SK-N-SH (cell line): ENCODE results near the gene SYNE2. TPM values are rescaled to one million over a fixed set of nuclear protein-coding genes. Genes with fewer than 3 reads are reported as not detected.

Experiments used
- CTCF ChIA-PET: fragments of 300-600, 350-600 bp; formaldehyde crosslinking; extraction: SDS; loops from one replicate; lab custom pipeline; 2021; lab: Yijun Ruan, JAX
- POLR2A ChIA-PET: fragments of 350-600 bp; sonication (Branson Sonifier 250); formaldehyde crosslinking; extraction: SDS; loops from one replicate; lab custom pipeline; 2020; ENCODE audit warnings: antibody characterized with exemption, inconsistent platforms; lab: Yijun Ruan, JAX
- DNase-seq: peaks from one replicate; pipeline ENCODE4 v3.0.0; 2012
- H2AFZ ChIP-seq: fragments of 200-600 bp; sonication (generic); 2 replicates; pipeline ENCODE4 v1.8.1; 2016; ENCODE audit warnings: antibody characterized with exemption, mild to moderate bottlenecking, low read depth
- H3F3A ChIP-seq: fragments of 200-600 bp; sonication (generic); replicated peaks from 2 replicates; pipeline ENCODE3; 2016; ENCODE audit warnings: antibody characterized with exemption, mild to moderate bottlenecking; ENCODE audit not compliant: insufficient read depth
- H3K27ac ChIP-seq, 2 experiments: fragments of 200-500 bp in 1 of 2; fragments of 200-600 bp in 1 of 2; sonication (Bioruptor generic) in 1 of 2; sonication (generic), shearing (Covaris generic) in 1 of 2; 2 replicates each; pipeline versions ENCODE4 v1.5.1 to v1.6.1; 2014 to 2016; ENCODE audit warnings: low read depth in 2 of 2, inconsistent platforms in 1 of 2, low read length in 1 of 2, mild to moderate bottlenecking in 1 of 2, mixed read lengths in 1 of 2
- H3K27me3 ChIP-seq: fragments of 200-600 bp; sonication (generic), shearing (Covaris generic); 2 replicates; pipeline ENCODE4 v1.6.1; 2016; ENCODE audit warnings: mixed run types; ENCODE audit not compliant: insufficient read depth
- H3K36me3 ChIP-seq, 2 experiments: fragments of 200-500 bp in 1 of 2; fragments of 200-600 bp in 1 of 2; sonication (Bioruptor generic) in 1 of 2; sonication (generic) in 1 of 2; replicated peaks in 1 of 2; 2 replicates each; pipeline versions ENCODE3 to v1.5.1; 2014 to 2016; ENCODE audit warnings: low read length in 1 of 2, mild to moderate bottlenecking in 1 of 2; ENCODE audit not compliant: insufficient read depth in 2 of 2, control insufficient read depth in 1 of 2
- H3K4me1 ChIP-seq, 2 experiments: fragments of 200-500 bp in 1 of 2; fragments of 200-600 bp in 1 of 2; sonication (Bioruptor generic) in 1 of 2; sonication (generic), shearing (Covaris generic) in 1 of 2; 2 replicates each; pipeline versions ENCODE4 v1.5.1 to v1.6.1; 2014 to 2016; ENCODE audit warnings: low read depth in 1 of 2, low read length in 1 of 2, mixed run types in 1 of 2; ENCODE audit not compliant: insufficient read depth in 2 of 2, control insufficient read depth in 1 of 2
- H3K4me2 ChIP-seq: fragments of 200-600 bp; sonication (generic), shearing (Covaris generic); 2 replicates; pipeline ENCODE4 v1.6.1; 2017; ENCODE audit warnings: mixed run types
- H3K4me3 ChIP-seq, 2 experiments: fragments of 200-500 bp in 1 of 2; fragments of 200-600 bp in 1 of 2; sonication (Bioruptor generic) in 1 of 2; sonication (generic), shearing (Covaris generic) in 1 of 2; 2 replicates each; pipeline versions ENCODE4 v1.5.1 to v1.8.1; 2014 to 2016; ENCODE audit warnings: low read depth in 2 of 2, inconsistent platforms in 1 of 2, low read length in 1 of 2, mild to moderate bottlenecking in 1 of 2, mixed read lengths in 1 of 2, moderate library complexity in 1 of 2
- H3K79me2 ChIP-seq: fragments of 200-600 bp; sonication (generic); 2 replicates; pipeline ENCODE4 v1.8.1; 2017; ENCODE audit warnings: mild to moderate bottlenecking; ENCODE audit not compliant: insufficient read depth
- H3K9ac ChIP-seq: fragments of 200-600 bp; sonication (generic); 2 replicates; pipeline ENCODE4 v1.6.1; 2017; ENCODE audit warnings: mixed run types
- H3K9me2 ChIP-seq: fragments of 200-600 bp; sonication (generic); 2 replicates; pipeline ENCODE4 v1.6.1; 2017; ENCODE audit warnings: mixed run types
- H3K9me3 ChIP-seq: fragments of 200-600 bp; sonication (generic); 2 replicates; pipeline ENCODE4 v1.6.1; 2017; ENCODE audit warnings: mixed run types, mild to moderate bottlenecking, moderate library complexity
- H4K20me1 ChIP-seq: fragments of 200-600 bp; sonication (generic); 2 replicates; pipeline ENCODE4 v1.6.1; 2017; ENCODE audit warnings: mild to moderate bottlenecking, mixed run types; ENCODE audit not compliant: insufficient read depth
- CHD2 ChIP-seq: fragments of 150-350 bp; IDR thresholded peaks from 2 replicates; pipeline ENCODE4 v1.6.1; 2018; ENCODE audit warnings: low read length; ENCODE audit not compliant: partially characterized antibody
- ELF1 ChIP-seq: IDR thresholded peaks from 2 replicates; pipeline ENCODE4 v1.4.0; 2012
- EP300 ChIP-seq, 2 experiments: IDR thresholded peaks; 2 replicates each; pipeline versions ENCODE4 v1.4.0 to v1.6.1; 2012; ENCODE audit warnings: borderline replicate concordance in 1 of 2, low read depth in 1 of 2, low read length in 1 of 2
- FOXM1 ChIP-seq: IDR thresholded peaks from 2 replicates; pipeline ENCODE4 v1.4.0; 2012; ENCODE audit warnings: low read depth, mild to moderate bottlenecking
- GATA2 ChIP-seq: sonication (generic); formaldehyde crosslinking; IDR thresholded peaks from 2 replicates; pipeline ENCODE4 v1.5.0; 2020; ENCODE audit warnings: mild to moderate bottlenecking, missing genetic modification reagents
- JUND ChIP-seq: IDR thresholded peaks from 2 replicates; pipeline ENCODE4 v1.4.0; 2012
- MXI1 ChIP-seq: IDR thresholded peaks from 2 replicates; pipeline ENCODE4 v1.6.1; 2012; ENCODE audit warnings: mild to moderate bottlenecking, low read depth, low read length, improper control_type of control experiment
- POLR2AphosphoS5 ChIP-seq: IDR thresholded peaks from 2 replicates; pipeline ENCODE4 v1.6.1; 2012; ENCODE audit warnings: low read depth, low read length
- SMC3 ChIP-seq: IDR thresholded peaks from 2 replicates; pipeline ENCODE4 v1.6.1; 2012; ENCODE audit warnings: low read depth, low read length, improper control_type of control experiment
- USF1 ChIP-seq: IDR thresholded peaks from 2 replicates; pipeline ENCODE4 v1.4.0; 2012; ENCODE audit warnings: low read depth, borderline replicate concordance
- WGBS: methylation state at CpG from one replicate; pipeline ENCODE4 v1.1.6; 2017; ENCODE audit warnings: low lambda C conversion rate; 5-methylcytosine and 5-hydroxymethylcytosine counted together
- polyA plus RNA-seq, 3 experiments: library from polyadenylated mRNA; depleted of rRNA; stranded (reverse); fragments of >200 nt; gene quantifications; 2 replicates each; pipeline ENCODE4 v1.2.3, GENCODE V29; 2012
- TF ChIP-seq, protein P1 (sequence below): fragments of 150-350 bp; IDR thresholded peaks from 2 replicates; pipeline ENCODE4 v1.6.1; 2016; ENCODE audit warnings: mild to moderate bottlenecking, low read depth, low read length
- TF ChIP-seq, protein P2 (sequence below): IDR thresholded peaks from 2 replicates; pipeline ENCODE4; 2012

The SYNE2 gene
- polyA plus RNA-seq, 1 of the 3 experiments (the other 2 are of a cell fraction), result 7.1 TPM

DNA sequence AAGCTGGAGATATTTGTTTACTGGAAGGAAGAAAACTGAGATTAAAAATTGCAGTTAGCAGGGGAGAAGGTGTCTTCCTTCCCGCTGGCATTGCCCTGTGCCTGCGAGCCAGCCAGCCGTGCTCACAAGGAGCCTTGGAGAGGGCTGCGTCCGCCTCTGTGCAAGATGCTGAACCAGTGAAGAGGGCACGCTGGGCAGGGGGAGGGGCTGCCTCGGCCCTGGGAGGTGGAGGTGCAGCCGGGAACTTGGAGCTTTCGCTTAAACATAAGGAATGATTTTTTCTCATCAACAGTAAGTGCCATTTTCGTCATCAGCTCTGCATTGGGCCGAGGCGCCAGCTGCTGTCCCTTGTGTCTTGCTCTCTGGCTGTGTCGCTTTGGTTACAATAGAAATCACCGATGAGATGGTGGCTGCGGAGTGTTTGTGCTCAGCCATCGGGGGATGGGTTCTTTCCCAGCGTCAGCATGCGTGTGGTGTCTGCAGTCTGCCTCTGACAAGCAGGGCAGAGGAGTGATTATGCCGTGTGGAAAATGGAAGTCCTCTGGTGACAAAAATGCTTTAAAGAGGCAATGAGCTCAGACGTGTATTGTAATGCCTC, 344.1 kb downstream of the SYNE2 start:
- peak overlapping the region; percentile 57 to 66 for H3K4me3 ChIP-seq
- TF ChIP-seq JUND (no peak), CHD2 (peak; percentile 45), MXI1 (peak; percentile 97), EP300 (IDR thresholded peaks at IDR 0.05; ENCODE audit: borderline replicate concordance in 1 of 2, low read depth in 1 of 2, low read length in 1 of 2) (0 out of 4 replicates have a peak, but pooled peaks of 1 of the 2 experiments have one; percentile 17), USF1 (no peak), POLR2AphosphoS5 (no peak; the same call in 1 of the 2 replicates), ELF1 (no peak), SMC3 (no peak), GATA2 (CRISPR knock-in tag) (peak; percentile 8; the same call in 1 of the 2 replicates), FOXM1 (no peak)
- TF ChIP-seq, protein P1, sequence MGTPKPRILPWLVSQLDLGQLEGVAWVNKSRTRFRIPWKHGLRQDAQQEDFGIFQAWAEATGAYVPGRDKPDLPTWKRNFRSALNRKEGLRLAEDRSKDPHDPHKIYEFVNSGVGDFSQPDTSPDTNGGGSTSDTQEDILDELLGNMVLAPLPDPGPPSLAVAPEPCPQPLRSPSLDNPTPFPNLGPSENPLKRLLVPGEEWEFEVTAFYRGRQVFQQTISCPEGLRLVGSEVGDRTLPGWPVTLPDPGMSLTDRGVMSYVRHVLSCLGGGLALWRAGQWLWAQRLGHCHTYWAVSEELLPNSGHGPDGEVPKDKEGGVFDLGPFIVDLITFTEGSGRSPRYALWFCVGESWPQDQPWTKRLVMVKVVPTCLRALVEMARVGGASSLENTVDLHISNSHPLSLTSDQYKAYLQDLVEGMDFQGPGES, result no peak
- POLR2A ChIA-PET, result interaction anchor here (1.1 to 1.3 kb wide), 2 partner anchors 10 to 38 kb away, joined by 3 to 4 read pairs; no protein-coding TSS in a partner anchor
- H3K9ac ChIP-seq, result peak overlapping the region; percentile 40
- no peaks in the 10 kb centered on the region for H3K79me2 ChIP-seq
- 13% methylated on average over 20 of the region's 20 CpGs for WGBS
- no peaks in the 10 kb centered on the region for H3K36me3 ChIP-seq
- H3K27ac ChIP-seq, result peak overlapping the region in 1 of 2 experiments; percentile 77; a peak in 2 of 4 replicates
- peak; percentile 79 for DNase-seq
- peaks cover 4 to 14% of the 10 kb centered on the region in 2 experiments; a peak in 3 of 4 replicates for H3K4me1 ChIP-seq
- H3K27me3 ChIP-seq, result no peaks in the 10 kb centered on the region
- no peaks in the 10 kb centered on the region for H3K9me2 ChIP-seq
- H3K4me2 ChIP-seq, result peak overlapping the region; percentile 82
- peak overlapping the region; percentile 82 for H2AFZ ChIP-seq
- H4K20me1 ChIP-seq, result no peaks in the 10 kb centered on the region
- H3K9me3 ChIP-seq, result no peaks in the 10 kb centered on the region
- no peaks in the 10 kb centered on the region for H3F3A ChIP-seq
- CTCF ChIA-PET, result interaction anchor here (0.7 to 1.4 kb wide), 4 partner anchors 9 to 107 kb away, joined by 3 to 5 read pairs (median 3); no protein-coding TSS in a partner anchor

DNA sequence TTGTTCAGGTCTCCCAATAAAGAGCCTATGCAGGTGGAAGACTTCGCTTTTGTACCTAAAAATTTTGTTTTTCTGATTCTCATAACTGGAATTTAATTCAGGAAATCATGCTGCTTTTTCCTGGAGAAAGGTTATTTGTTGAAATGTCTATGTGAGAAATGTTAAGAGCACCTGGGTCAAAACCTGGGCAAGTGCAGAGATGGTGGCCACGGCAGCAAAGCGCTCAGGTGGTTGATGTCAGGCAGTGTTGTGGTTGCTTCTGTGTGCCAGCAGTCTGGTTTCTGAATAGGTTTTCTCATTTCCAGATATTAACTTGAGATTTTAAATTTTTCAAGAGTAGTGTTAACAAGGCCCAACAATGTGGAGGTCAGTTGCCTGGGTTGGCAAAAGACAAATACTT, 345.2 kb downstream of the SYNE2 start:
- no peak overlapping the region for H3K9ac ChIP-seq
- no peak overlapping the region for H2AFZ ChIP-seq
- H3F3A ChIP-seq, result no peaks in the 10 kb centered on the region
- no peak overlapping the region for H3K4me2 ChIP-seq
- H4K20me1 ChIP-seq, result no peaks in the 10 kb centered on the region
- no peak overlapping the region for H3K4me3 ChIP-seq
- no peaks in the 10 kb centered on the region for H3K9me2 ChIP-seq
- no peaks in the 10 kb centered on the region for H3K36me3 ChIP-seq
- CTCF ChIA-PET, result no interaction called here
- DNase-seq, result no peak
- H3K79me2 ChIP-seq, result no peaks in the 10 kb centered on the region
- peaks cover 0 to 14% of the 10 kb centered on the region in 2 experiments; a peak in 3 of 4 replicates for H3K4me1 ChIP-seq
- 95% methylated on average over 3 of the region's 3 CpGs for WGBS
- H3K9me3 ChIP-seq, result no peaks in the 10 kb centered on the region
- TF ChIP-seq, protein P2, sequence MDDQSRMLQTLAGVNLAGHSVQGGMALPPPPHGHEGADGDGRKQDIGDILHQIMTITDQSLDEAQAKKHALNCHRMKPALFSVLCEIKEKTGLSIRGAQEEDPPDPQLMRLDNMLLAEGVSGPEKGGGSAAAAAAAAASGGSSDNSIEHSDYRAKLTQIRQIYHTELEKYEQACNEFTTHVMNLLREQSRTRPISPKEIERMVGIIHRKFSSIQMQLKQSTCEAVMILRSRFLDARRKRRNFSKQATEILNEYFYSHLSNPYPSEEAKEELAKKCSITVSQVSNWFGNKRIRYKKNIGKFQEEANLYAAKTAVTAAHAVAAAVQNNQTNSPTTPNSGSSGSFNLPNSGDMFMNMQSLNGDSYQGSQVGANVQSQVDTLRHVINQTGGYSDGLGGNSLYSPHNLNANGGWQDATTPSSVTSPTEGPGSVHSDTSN, result no peak
- H3K27ac ChIP-seq, result no peak overlapping the region
- POLR2A ChIA-PET, result no interaction called here
- no peaks in the 10 kb centered on the region for H3K27me3 ChIP-seq
